EH (cell line): ENCODE data around the gene GALM.
A peak's percentile ranks its signal among the peaks of the same experiment; 100 is the strongest.
"Not testable (repeated sequence)": the region's sequence is repeated elsewhere in the genome, so short reads cannot be mapped to it uniquely, and the experiment has no call there.

Source experiments
- DNase-seq: peaks from one replicate; pipeline ENCODE4 v3.0.0-alpha.2; 2015; ENCODE audit warnings: low read depth

Gene GALM

GRCh38 chr2:38712413-38712812, 46.5 kb downstream of the GALM start:
- DNase-seq = no peak

GRCh38 chr2:38712871-38713270, 47.0 kb downstream of the GALM start:
- DNase-seq = peak; percentile 21

GRCh38 chr2:38713338-38713737, 47.4 kb downstream of the GALM start:
- DNase-seq = no peak

- DNase-seq = not testable (repeated sequence)
Measured at GRCh38 chr2:38714941-38715340, 49.0 kb downstream of the GALM start.

GRCh38 chr2:38716185-38716584, 50.3 kb downstream of the GALM start:
- peak; percentile 74 for DNase-seq

- DNase-seq = no peak
Measured at GRCh38 chr2:38718601-38719000, 52.7 kb downstream of the GALM start.

- DNase-seq = no peak
Measured at GRCh38 chr2:38719706-38720105, 53.8 kb downstream of the GALM start.

- peak; percentile 94 for DNase-seq
Measured at GRCh38 chr2:38720613-38721241, 54.8 kb downstream of the GALM start.

GRCh38 chr2:38722271-38723061, 56.6 kb downstream of the GALM start:
- no peak for DNase-seq

GRCh38 chr2:38723173-38723572, 57.3 kb downstream of the GALM start:
- no peak for DNase-seq

GRCh38 chr2:38727661-38728060, 61.7 kb downstream of the GALM start:
- no peak for DNase-seq

GRCh38 chr2:38728694-38729093, 62.8 kb downstream of the GALM start:
- DNase-seq = no peak

GRCh38 chr2:38731090-38731489, 65.2 kb downstream of the GALM start:
- DNase-seq = no peak

GRCh38 chr2:38731684-38732221, 65.8 kb downstream of the GALM start:
- DNase-seq = no peak

GRCh38 chr2:38733300-38733971, 67.5 kb downstream of the GALM start:
- no peak for DNase-seq

GRCh38 chr2:38734299-38735058, 68.6 kb downstream of the GALM start:
- DNase-seq = no peak

GRCh38 chr2:38735999-38736320, 70.0 kb downstream of the GALM start:
- no peak for DNase-seq

- DNase-seq = peak; percentile 6
Measured at GRCh38 chr2:38737000-38737698, 71.2 kb downstream of the GALM start.

GRCh38 chr2:38737925-38738324, 72.0 kb downstream of the GALM start:
- DNase-seq = no peak

- DNase-seq = no peak
Measured at GRCh38 chr2:38739524-38739923, 73.6 kb downstream of the GALM start.

GRCh38 chr2:38740851-38741731, 75.2 kb downstream of the GALM start:
- DNase-seq = peak; percentile 54
